Activated CD4-positive, alpha-beta T cell treated with anti-CD3 and anti-CD28 coated beads, Interleukin-2, Interleukin-4, amounts not matched to agents 100 ng/mL and 50 ng/mL, durations not matched to agents 16 hours and 8 hours (primary cell): ENCODE measurements around the gene MCM6.
"Not testable (repeated sequence)": the region's sequence is repeated elsewhere in the genome, so short reads cannot be mapped to it uniquely, and the experiment has no call there.

Experiments
- DNase-seq: peaks from one replicate; pipeline ENCODE4 v3.0.0-alpha.2; 2020; ENCODE audit warnings: low spot score

The MCM6 gene

GRCh38 chr2:135876066-135876711, at the start of gene MCM6:
MCM6 (minus strand) TSS chr2:135876443; CDS start chr2:135876365, 78 bp downstream.
- DNase-seq: peak; percentile 100

- no peak for DNase-seq
Observed at GRCh38 chr2:135925571-135925970, 49.3 kb upstream of the MCM6 start.

- peak; percentile 39 for DNase-seq
Observed at GRCh38 chr2:135916207-135916606, 40.0 kb upstream of the MCM6 start.

- DNase-seq: no peak
Observed at GRCh38 chr2:135914485-135914884, 38.2 kb upstream of the MCM6 start.

DNA sequence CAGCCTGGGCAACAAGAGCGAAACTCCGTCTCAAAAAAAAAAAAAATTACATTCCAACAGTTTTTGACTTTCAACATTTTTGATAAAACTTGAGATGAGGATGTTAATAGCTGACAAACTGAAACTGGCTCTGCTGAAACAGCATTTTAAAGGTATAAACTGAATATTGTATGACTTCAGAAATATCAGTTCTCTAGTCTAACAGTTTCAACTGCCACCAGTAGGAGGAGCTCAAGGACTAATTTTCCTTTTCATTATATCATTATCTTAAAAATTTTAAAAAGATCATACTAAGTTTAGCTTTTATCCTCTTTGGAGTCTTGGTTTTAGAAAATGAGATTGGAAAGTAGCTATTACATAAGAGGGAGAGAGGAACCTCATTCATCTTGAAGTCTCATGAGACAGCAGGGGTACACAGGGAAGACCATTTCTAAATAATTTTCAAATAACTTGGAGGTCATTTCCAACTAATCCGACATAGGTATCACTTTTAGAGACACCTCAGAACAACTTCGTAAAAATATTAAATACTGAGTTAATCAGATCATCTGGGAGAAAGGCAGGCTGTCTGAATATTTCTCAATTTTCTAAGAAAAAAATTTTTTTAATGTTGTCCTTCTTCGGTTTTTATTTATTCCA, 37.6 kb upstream of the MCM6 start:
- DNase-seq: peak; percentile 59

GRCh38 chr2:135909976-135910375, 33.7 kb upstream of the MCM6 start:
- DNase-seq: no peak

DNA sequence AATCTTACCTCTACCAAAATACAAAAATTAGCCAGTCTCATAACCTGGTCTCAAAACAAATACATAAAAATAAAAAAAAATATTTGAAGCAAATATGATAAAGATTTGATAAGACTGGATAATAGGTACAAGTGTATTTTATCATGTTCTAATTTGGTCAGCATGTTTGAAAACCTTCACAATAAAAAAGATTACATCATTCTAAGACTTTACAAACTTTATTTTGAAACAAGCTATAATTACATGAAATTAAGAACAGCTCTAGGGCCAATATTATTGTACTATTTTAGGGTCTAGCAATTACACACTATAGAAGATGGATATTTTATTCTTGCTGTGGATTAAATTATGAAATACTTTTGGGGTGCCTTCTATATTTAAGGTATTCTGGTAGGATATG, 29.4 kb upstream of the MCM6 start:
- no peak for DNase-seq

DNA sequence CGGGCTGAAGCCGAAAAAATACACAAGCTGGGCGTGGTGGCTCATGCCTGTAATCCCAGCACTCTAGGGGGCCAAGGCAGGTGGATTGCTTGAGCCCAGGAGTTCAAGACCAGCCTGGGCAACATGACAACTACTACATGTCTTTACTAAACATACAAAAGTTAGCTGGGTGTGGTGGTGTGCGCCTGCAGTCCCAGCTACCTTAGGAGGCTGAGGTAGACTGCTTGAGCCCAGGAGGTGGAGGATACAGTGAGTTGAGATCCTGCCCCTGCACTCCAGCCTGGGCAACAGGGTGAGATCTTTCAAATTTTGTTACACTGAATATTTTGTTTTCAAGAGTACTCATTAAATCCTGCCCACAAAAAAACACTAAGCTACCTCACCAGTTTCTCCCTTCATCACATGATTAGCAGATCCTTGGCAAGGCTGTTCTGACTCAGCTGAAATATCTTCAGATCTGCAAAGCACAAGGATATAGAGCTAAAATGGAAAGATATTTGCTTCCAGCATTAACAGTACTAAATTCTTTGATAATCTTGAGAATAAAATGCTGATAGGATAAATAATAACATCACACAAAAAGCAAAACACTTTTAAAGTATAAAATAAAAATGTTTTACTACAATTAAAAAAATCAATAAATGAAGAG, 28.2 kb upstream of the MCM6 start:
- peak; percentile 8 for DNase-seq

DNA sequence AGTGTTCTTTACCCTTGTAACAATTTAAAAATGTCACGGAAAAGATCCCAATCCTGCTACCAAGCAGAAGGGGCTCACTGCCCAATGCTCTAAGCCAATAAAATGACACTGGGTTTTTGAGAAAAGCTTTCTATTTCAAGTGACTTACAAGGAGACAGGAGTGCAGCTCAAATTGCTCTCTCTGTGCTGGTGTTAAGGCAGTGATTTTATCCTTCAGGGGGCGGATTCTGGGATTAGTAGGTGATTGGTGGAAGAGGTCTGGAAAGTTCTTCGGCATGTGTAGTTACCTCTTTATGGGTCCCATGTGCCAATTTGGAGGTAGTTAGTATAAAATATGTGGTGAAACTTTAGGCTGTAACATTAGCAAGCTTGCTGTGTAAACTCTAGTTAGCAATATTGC, 27.4 kb upstream of the MCM6 start:
- DNase-seq: no peak

DNA sequence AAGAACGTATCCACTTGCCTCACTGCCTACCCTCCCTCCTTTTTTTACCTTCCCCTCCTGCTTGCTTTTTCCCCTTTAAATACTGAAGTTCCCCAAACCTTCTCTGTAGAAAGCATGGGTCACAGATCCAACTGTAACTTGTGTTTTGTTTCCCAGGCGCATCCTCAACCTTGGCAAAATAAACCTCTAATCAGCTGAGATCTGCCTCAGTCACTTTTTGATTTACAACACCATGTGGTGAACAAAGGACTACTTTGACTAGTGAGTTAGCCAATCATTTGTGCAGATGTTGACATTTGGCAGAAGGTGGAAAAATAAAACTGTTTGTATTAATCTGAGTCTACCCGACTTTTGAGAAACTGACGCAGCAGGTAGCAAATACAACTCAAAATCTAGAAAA, 23.3 kb upstream of the MCM6 start:
- DNase-seq: no peak

GRCh38 chr2:135898234-135898786, 22.1 kb upstream of the MCM6 start:
- DNase-seq: no peak

GRCh38 chr2:135894930-135895329, 18.7 kb upstream of the MCM6 start:
- DNase-seq: no peak

- no peak for DNase-seq
Observed at GRCh38 chr2:135893374-135893794, 17.1 kb upstream of the MCM6 start.

- no peak for DNase-seq
Observed at GRCh38 chr2:135890835-135891234, 14.6 kb upstream of the MCM6 start.

DNA sequence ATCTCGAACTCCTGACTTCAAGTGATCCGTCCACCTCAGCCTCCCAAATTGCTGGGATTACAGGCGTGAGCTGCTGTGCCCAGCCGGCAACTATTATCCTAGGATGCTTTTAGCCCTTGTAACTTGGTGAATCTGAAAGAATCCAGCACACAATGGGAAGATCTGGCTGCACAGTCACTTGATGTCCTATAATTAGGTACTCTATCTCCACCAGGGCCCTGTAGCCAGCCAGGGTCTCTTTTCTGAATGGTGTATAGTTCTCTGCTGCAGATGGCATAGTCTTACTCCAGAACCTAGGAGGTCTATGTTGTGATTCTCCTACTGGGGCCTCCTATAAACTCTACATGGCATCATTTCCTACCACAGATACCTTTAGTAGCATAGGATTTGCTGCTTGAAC, 13.9 kb upstream of the MCM6 start:
- no peak for DNase-seq

DNA sequence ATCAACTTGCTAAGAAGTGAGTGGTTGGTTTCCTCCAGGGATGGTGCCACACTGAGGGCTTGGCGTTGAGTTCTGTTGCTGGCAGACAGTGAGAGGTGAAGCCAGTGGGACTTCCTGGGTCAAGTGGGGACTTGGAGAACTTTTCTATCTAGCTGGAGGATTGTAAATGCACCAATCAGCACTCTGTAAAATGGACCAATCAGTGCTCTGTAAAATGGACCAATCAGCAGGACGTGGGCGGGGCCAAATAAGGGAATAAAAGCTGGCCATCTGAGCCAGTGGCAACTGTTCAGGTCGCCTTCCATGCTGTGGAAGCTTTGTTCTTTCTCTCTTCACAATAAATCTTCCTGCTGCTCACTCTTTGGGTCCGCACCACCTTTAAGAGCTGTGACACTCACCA, 12.3 kb upstream of the MCM6 start:
- not testable (repeated sequence) for DNase-seq

- no peak for DNase-seq
Observed at GRCh38 chr2:135885709-135886108, 9.5 kb upstream of the MCM6 start.

DNA sequence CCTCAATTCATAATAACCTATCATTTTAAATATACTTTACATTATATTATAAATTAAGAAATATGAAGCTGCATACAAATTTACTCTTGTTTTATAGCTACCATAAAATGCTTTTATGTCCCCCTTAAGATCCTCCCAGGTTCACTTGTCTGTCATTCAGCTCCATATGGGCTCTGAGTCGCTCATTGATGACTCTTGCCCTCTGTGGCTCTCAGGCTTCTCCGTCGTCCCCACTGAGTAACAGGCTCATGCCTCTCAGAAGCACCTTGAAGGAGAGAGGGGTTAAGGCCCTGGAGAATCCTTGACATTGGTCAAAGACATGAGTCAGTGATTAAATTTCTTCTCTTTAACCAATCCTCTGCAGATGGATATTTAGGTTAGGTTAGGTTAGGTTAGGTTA, 6.2 kb upstream of the MCM6 start:
- DNase-seq: no peak

- not testable (repeated sequence) for DNase-seq
Observed at GRCh38 chr2:135876770-135877169, 527 bp upstream of the MCM6 start.

DNA sequence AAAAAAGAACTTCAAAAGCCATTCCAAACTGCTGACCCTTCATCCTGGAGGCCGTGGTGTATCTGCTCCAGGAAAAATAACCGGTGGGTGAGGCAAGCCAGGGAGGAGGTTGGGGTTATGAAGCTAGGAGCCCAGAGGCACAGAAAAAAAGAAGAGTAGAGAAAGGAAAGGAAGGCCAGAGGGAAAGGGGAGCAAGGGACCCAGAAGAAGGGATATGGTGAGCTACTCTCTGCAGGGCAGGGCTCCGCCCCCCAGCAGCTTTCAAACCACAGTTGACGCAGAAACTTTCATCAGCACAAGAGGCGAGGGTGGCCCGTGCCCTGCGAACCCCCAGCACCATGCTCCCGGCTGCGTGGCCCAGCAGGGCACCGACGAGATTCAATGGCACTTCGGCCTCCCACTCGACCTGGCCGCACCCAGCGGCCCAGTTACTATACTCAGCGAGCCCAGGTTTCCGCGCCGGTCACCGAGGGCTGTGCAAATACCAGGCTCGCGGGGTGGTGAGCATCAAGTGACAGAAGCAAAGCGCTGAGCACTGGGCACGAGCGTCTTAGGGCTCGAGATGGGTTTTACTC, 665 bp downstream of the MCM6 start:
- peak; percentile 80 for DNase-seq

DNA sequence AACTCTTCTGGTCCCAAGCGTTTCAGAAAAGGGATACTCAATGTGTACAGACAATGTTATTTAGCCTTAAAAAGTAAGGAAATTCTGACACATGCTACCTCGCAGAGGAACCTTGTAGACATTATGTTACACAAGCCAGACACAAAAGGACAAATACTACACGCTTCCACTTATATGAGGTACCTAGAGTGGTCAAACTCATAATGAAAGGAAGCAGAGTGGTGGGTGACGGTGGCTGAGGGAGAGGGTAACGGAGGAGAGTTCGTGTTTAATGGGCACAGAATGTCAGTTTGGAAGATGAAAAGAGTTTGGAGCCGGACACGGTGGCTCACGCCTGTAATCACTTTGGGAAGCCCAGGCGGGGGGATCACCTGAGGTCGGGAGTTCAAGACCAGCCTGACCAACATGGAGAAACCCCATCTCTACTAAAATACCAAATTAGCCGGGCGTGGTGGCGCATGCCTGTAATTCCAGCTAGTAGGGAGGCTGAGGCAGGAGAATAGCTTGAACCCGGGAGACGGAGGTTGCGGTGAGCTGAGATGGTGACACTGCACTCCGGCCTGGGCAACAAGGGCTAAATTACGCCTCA, 1.4 kb downstream of the MCM6 start:
- DNase-seq: peak; percentile 32

DNA sequence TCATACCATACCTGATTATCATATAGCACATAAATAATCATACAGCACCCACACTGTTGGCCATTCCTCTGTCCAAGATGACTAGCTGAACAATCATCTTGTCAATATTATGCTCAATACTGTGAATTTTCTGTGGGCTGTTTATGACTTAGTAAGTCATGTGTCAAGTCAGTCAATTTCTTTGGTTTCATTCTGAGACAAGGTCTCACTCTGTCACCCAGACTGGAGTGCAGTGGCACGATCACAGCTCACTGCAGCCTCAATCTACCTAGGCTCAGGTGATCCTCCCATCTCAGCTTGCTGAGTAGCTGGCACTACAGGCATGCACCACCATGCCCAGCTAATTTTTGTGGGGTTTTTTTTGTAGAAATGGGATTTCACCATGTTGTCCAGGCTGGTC, 5.7 kb downstream of the MCM6 start:
- DNase-seq: peak; percentile 72
